Gastrocnemius medialis (tissue), 4 donors: ENCODE measurements around the gene ANKMY1. TPM values are rescaled to one million over a fixed set of nuclear protein-coding genes. Genes with fewer than 3 reads are reported as not detected.

Source experiments
- ATAC-seq, 2 donors: fragments of 150-250 bp; one replicate each; pipeline ENCODE4 v1.9.1; 2016
- DNase-seq, 2 donors: peaks; one replicate each; pipeline ENCODE4 v3.0.0-alpha.2; 2019
- H3K27ac ChIP-seq, 4 donors: fragments of 200-600 bp; sonication (generic); 1 replicate in 1 of 4; 2 replicates in 3 of 4; pipeline ENCODE4 v1.5.1; 2016 to 2018; ENCODE audit warnings: mild to moderate bottlenecking in 2 of 4, moderate library complexity in 1 of 4
- H3K27me3 ChIP-seq, 3 donors: fragments of 200-600 bp; sonication (generic) in 2 of 3; 1 replicate in 1 of 3; 2 replicates in 2 of 3; pipeline versions ENCODE4 v1.5.1 to v1.6.0; 2016 to 2019; ENCODE audit warnings: mild to moderate bottlenecking in 1 of 3, moderate library complexity in 1 of 3
- H3K36me3 ChIP-seq, 2 donors: fragments of 200-600 bp; sonication (generic) in 1 of 2; one replicate each; pipeline ENCODE4 v1.5.1; 2017 to 2018
- H3K4me1 ChIP-seq, 2 donors: fragments of 200-600 bp; sonication (generic) in 1 of 2; one replicate each; pipeline ENCODE4 v1.5.1; 2016 to 2017; ENCODE audit warnings: mild to moderate bottlenecking in 2 of 2
- H3K4me3 ChIP-seq, 4 donors: fragments of 200-600 bp; sonication (generic) in 3 of 4; 1 replicate in 1 of 4; 2 replicates in 3 of 4; pipeline ENCODE4 v1.5.1; 2016 to 2019; ENCODE audit warnings: mild to moderate bottlenecking in 2 of 4
- H3K9me3 ChIP-seq, 3 donors: fragments of 200-600 bp; sonication (generic) in 2 of 3; 1 replicate in 1 of 3; 2 replicates in 2 of 3; pipeline ENCODE4 v1.5.1; 2016 to 2019
- CTCF ChIP-seq, 5 experiments: fragments of 450-650 bp in 3 of 5; fragments of 200-600 bp in 2 of 5; sonication (generic) in 2 of 5; IDR thresholded peaks in 4 of 5; conservative IDR thresholded peaks in 1 of 5; 1 replicate in 4 of 5; 2 replicates in 1 of 5; pipeline ENCODE4 v1.5.1; 2016 to 2019; ENCODE audit warnings: antibody characterized with exemption in 5 of 5, mild to moderate bottlenecking in 3 of 5, moderate library complexity in 3 of 5
- POLR2A ChIP-seq, 2 donors: fragments of 450-650 bp; IDR thresholded peaks; one replicate each; pipeline ENCODE4 v1.6.1; 2017; ENCODE audit warnings: antibody characterized with exemption in 2 of 2, mild to moderate bottlenecking in 2 of 2, moderate library complexity in 2 of 2
- in situ Hi-C, 4 donors: fragments of 200-750 bp; cut with MboI; loops; one replicate each; pipeline versions ENCODE4 v1.15.0 to v1.8.0; 2017; ENCODE audit warnings: low sequenced_read_pairs in 4 of 4
- intact Hi-C: fragments of 100-400 bp; cut with DNase I; formaldehyde crosslinking; loops from one replicate; pipeline ENCODE4 v1.15.1; 2023; ENCODE audit warnings: low total_unique reads
- total RNA-seq, 4 donors: library from RNA; depleted of rRNA; stranded (reverse); fragments of >200 nt; gene quantifications; one replicate each; pipeline versions ENCODE4 v1.1.0 to v1.2.3, GENCODE V29; 2016

The ANKMY1 gene
- total RNA-seq, 4 donors from 2014 or later = 3.3 to 9.0 (median 5.6) TPM

DNA sequence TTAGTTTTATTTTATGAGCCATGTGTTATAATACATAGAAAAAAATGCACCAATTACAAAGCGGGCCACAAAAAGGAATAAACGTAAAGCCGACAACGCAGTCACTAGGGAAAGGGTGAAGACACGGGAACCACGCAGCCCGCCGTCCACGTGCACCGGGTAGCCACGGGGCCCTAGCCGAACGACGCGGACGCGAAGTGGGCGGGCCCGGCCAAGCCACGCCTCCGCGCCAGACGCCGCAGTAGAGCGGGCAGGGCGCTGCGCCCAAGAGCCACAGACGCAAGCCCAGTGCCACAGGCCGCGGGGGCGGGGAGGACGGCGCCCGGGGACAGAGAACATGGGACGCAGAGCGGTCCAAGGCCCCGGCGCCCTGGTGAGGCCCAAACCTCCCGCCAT, 2.3 kb upstream of the ANKMY1 start, which contains the start of gene DUSP28:
Gene DUSP28, plus strand, starts transcription at position 274 of the 396 bp plus-strand sequence. CDS start 328 bp downstream, outside the sequence.
- no peaks in the 10 kb centered on the region for H3K9me3 ChIP-seq
- no peaks in the 10 kb centered on the region for H3K36me3 ChIP-seq
- H3K27ac ChIP-seq = peak within 1 kb of the TSS; percentile 97 to 100 (median 100)
- peaks cover 30 to 40% of the 10 kb centered on the region in 2 donors for H3K4me1 ChIP-seq
- in situ Hi-C loops = no loop called here
- ATAC-seq (peak; percentile 75 to 77), DNase-seq (peak; percentile 86 to 93)
- TF ChIP-seq POLR2A (IDR thresholded peaks at IDR 0.05) (peak; percentile 94 to 97), CTCF (IDR thresholded peaks at IDR 0.05 in 4 of 5, conservative IDR thresholded peaks at IDR 0.05 in 1 of 5) (no peak)
- no peaks in the 10 kb centered on the region for H3K27me3 ChIP-seq
- H3K4me3 ChIP-seq = peak within 1 kb of the TSS; percentile 77 to 94 (median 88)
- intact Hi-C loops = loop anchor here (1.0 to 5.0 kb wide), 4 partner anchors 8 to 657 kb away; partner anchors contain the start of genes CAPN10 and RNPEPL1

GRCh38 chr2:240559286-240559685, 1.5 kb upstream of the ANKMY1 start:
- no peak for ATAC-seq
- Histone ChIP-seq H3K4me3 (peak overlapping the region in 2 of 4 donors; percentile 77 to 91), H3K27ac (peak overlapping the region; percentile 97 to 100 (median 100)), H3K27me3 (no peaks in the 10 kb centered on the region), H3K36me3 (no peaks in the 10 kb centered on the region), H3K9me3 (no peaks in the 10 kb centered on the region), H3K4me1 (peaks cover 30 to 40% of the 10 kb centered on the region in 2 donors)
- DNase-seq = peak in 1 of 2 donors; percentile 9
- intact Hi-C loops (no loop called here), in situ Hi-C loops (no loop called here)
- TF ChIP-seq POLR2A (IDR thresholded peaks at IDR 0.05) (no peak), CTCF (IDR thresholded peaks at IDR 0.05 in 4 of 5, conservative IDR thresholded peaks at IDR 0.05 in 1 of 5) (no peak)

- peak overlapping the region in 3 of 4 donors; percentile 48 to 63 (median 52) for H3K4me3 ChIP-seq
- H3K9me3 ChIP-seq = no peaks in the 10 kb centered on the region
- intact Hi-C loops (no loop called here), in situ Hi-C loops (no loop called here)
- H3K27ac ChIP-seq = no peak overlapping the region
- no peaks in the 10 kb centered on the region for H3K36me3 ChIP-seq
- H3K4me1 ChIP-seq = peaks cover 30 to 40% of the 10 kb centered on the region in 2 donors
- DNase-seq (peak in 1 of 2 donors; percentile 10), ATAC-seq (no peak)
- no peak for TF ChIP-seq POLR2A (IDR thresholded peaks at IDR 0.05)
- no peak for TF ChIP-seq CTCF (IDR thresholded peaks at IDR 0.05 in 4 of 5, conservative IDR thresholded peaks at IDR 0.05 in 1 of 5)
- H3K27me3 ChIP-seq = no peaks in the 10 kb centered on the region
These were observed 511 bp upstream of the ANKMY1 start for GRCh38 chr2:240558236-240558761.

GRCh38 chr2:240557101-240557751, 562 bp downstream of the ANKMY1 start:
- DNase-seq (peak in 1 of 2 donors; percentile 10), ATAC-seq (no peak)
- intact Hi-C loops = no loop called here
- no peak for TF ChIP-seq POLR2A (IDR thresholded peaks at IDR 0.05)
- no peak for TF ChIP-seq CTCF (IDR thresholded peaks at IDR 0.05 in 4 of 5, conservative IDR thresholded peaks at IDR 0.05 in 1 of 5)
- H3K4me3 ChIP-seq = peak overlapping the region; percentile 43 to 63 (median 50)
- H3K36me3 ChIP-seq = no peaks in the 10 kb centered on the region
- in situ Hi-C loops = no loop called here
- no peaks in the 10 kb centered on the region for H3K9me3 ChIP-seq
- H3K4me1 ChIP-seq = peaks cover 25 to 39% of the 10 kb centered on the region in 2 donors
- no peaks in the 10 kb centered on the region for H3K27me3 ChIP-seq
- no peak overlapping the region for H3K27ac ChIP-seq
